GM12878 (cell line): ENCODE results near the gene HINT1. TPM values are rescaled to one million over a fixed set of nuclear protein-coding genes. Genes with fewer than 3 reads are reported as not detected.
"Not testable (repeated sequence)": the region's sequence is repeated elsewhere in the genome, so short reads cannot be mapped to it uniquely, and the experiment has no call there.

Experiments used
- ATAC-seq: fragments of 200-7000 bp; cut with Tn5 transposase; 3 replicates; pipeline ENCODE4 v1.9.1; 2020; ENCODE audit warnings: mild to moderate bottlenecking, moderate library complexity
- BruUV-seq: library from RNA; stranded (reverse); fragments of 400-500 nt; replicated peaks from 2 replicates; lab custom pipeline; 2021; lab: Mats Ljungman, UMichigan
- CTCF ChIA-PET: fragments of 300-600 bp; sonication (Branson Sonifier 250); formaldehyde crosslinking; extraction: SDS; loops from one replicate; lab custom pipeline; 2021; ENCODE audit warnings: inconsistent platforms; lab: Yijun Ruan, JAX
- POLR2A ChIA-PET: fragments of 350-600 bp; formaldehyde crosslinking; extraction: SDS; loops from one replicate; lab custom pipeline; 2021; ENCODE audit warnings: inconsistent platforms; lab: Charles Lee
- RAD21 ChIA-PET: fragments of 300-600 bp; sonication (Branson Sonifier 250); formaldehyde crosslinking; loops from one replicate; lab custom pipeline; 2023; ENCODE audit warnings: antibody characterized with exemption; ENCODE audit not compliant: unreplicated experiment; lab: Charles Lee
- SMC1A ChIA-PET: fragments of 300-600 bp; sonication (Branson Sonifier 250); formaldehyde crosslinking; loops from one replicate; lab custom pipeline; 2023; ENCODE audit not compliant: unreplicated experiment, uncharacterized antibody; lab: Charles Lee
- DNase-seq: peaks from one replicate; pipeline ENCODE4 v3.0.0-alpha.2; 2011; ENCODE audit warnings: low read depth, low spot score
- FAIRE-seq: peaks from 3 replicates; lab custom pipeline; 2011; peaks lifted over from hg19 to GRCh38; lab: Jason Lieb, UNC
- H2AFZ ChIP-seq: 2 replicates; pipeline ENCODE4 v1.6.0; 2011; ENCODE audit warnings: low read depth, low read length, control low read depth; ENCODE audit not compliant: control insufficient read depth
- H3K27ac ChIP-seq: 2 replicates; pipeline ENCODE4 v1.5.1; 2011; ENCODE audit warnings: control low read depth; ENCODE audit not compliant: control insufficient read depth, insufficient read depth
- H3K27me3 ChIP-seq, 2 experiments: replicated peaks in 1 of 2; 2 replicates each; pipeline versions ENCODE4 v1.6.0 to v1.6.1; 2011; ENCODE audit warnings: low read length in 1 of 2; ENCODE audit not compliant: control insufficient read depth in 2 of 2, insufficient read depth in 2 of 2
- H3K36me3 ChIP-seq, 2 experiments: 2 replicates each; pipeline ENCODE4 v1.5.1; 2011; ENCODE audit warnings: low read length in 1 of 2; ENCODE audit not compliant: control insufficient read depth in 2 of 2, insufficient read depth in 2 of 2
- H3K4me1 ChIP-seq: 2 replicates; pipeline ENCODE4 v1.6.1; 2011; ENCODE audit warnings: mild to moderate bottlenecking, low read length, moderate library complexity, mixed read lengths; ENCODE audit not compliant: control insufficient read depth, insufficient read depth
- H3K4me2 ChIP-seq: 2 replicates; pipeline ENCODE4 v1.6.0; 2011; ENCODE audit warnings: control low read depth; ENCODE audit not compliant: control insufficient read depth, insufficient read depth
- H3K4me3 ChIP-seq: fragments of 200-600 bp; sonication (generic); 2 replicates; pipeline ENCODE4 v1.5.1; 2016
- H3K79me2 ChIP-seq: 2 replicates; pipeline ENCODE4 v1.6.0; 2011; ENCODE audit warnings: low read length; ENCODE audit not compliant: control insufficient read depth, insufficient read depth
- H3K9ac ChIP-seq: 2 replicates; pipeline ENCODE4 v1.8.0; 2011; ENCODE audit warnings: low read length, control low read depth, mixed read lengths; ENCODE audit not compliant: control insufficient read depth, insufficient read depth
- H3K9me3 ChIP-seq: replicated peaks from 3 replicates; pipeline ENCODE4 v1.5.1; 2011; ENCODE audit warnings: mild to moderate bottlenecking, low read length; ENCODE audit not compliant: control insufficient read depth, insufficient read depth
- H4K20me1 ChIP-seq: 2 replicates; pipeline ENCODE4 v1.6.0; 2011; ENCODE audit not compliant: control insufficient read depth, insufficient read depth
- FOXM1 ChIP-seq: IDR thresholded peaks from 2 replicates; pipeline ENCODE4 v1.6.1; 2012; ENCODE audit warnings: low read depth, mild to moderate bottlenecking, inconsistent platforms, low read length, moderate library complexity
- LARP7 ChIP-seq: fragments of 450-650 bp; IDR thresholded peaks from 2 replicates; pipeline ENCODE4 v1.6.1; 2017; ENCODE audit warnings: mild to moderate bottlenecking
- NFIC ChIP-seq: IDR thresholded peaks from 2 replicates; pipeline ENCODE4 v1.6.1; 2012; ENCODE audit warnings: low read depth, mild to moderate bottlenecking, inconsistent platforms, low read length, moderate library complexity
- NR2C2 ChIP-seq: IDR thresholded peaks from 2 replicates; pipeline ENCODE4 v1.6.1; 2011; ENCODE audit warnings: borderline replicate concordance, low read depth; ENCODE audit not compliant: control insufficient read depth, insufficient read length
- NR2F1 ChIP-seq: fragments of 450-650 bp; conservative IDR thresholded peaks from 2 replicates; pipeline ENCODE4 v1.6.1; 2017; ENCODE audit warnings: mild to moderate bottlenecking
- POLR2A ChIP-seq: IDR thresholded peaks from 2 replicates; pipeline ENCODE4 v1.6.1; 2011; ENCODE audit warnings: low read depth, mild to moderate bottlenecking, low read length
- SIN3A ChIP-seq: IDR thresholded peaks from 2 replicates; pipeline ENCODE4 v1.6.1; 2012; ENCODE audit warnings: low read depth, low read length, improper control_type of control experiment
- SIX5 ChIP-seq: IDR thresholded peaks from 2 replicates; pipeline ENCODE4 v1.6.1; 2011; ENCODE audit warnings: mild to moderate bottlenecking, low read depth, low read length, moderate library complexity; ENCODE audit not compliant: severe bottlenecking
- SREBF1 ChIP-seq: IDR thresholded peaks from 2 replicates; pipeline ENCODE4 v1.6.1; 2012; ENCODE audit warnings: mild to moderate bottlenecking, low read length
- SRF ChIP-seq, 2 experiments: IDR thresholded peaks; 2 replicates each; pipeline ENCODE4 v1.6.1; 2011; ENCODE audit warnings: low read depth in 2 of 2, low read length in 2 of 2, mild to moderate bottlenecking in 1 of 2, moderate library complexity in 1 of 2
- TAF1 ChIP-seq: IDR thresholded peaks from 2 replicates; pipeline ENCODE4 v1.6.1; 2011; ENCODE audit warnings: mild to moderate bottlenecking, low read depth, low read length, borderline replicate concordance
- ZNF592 ChIP-seq: fragments of 450-650 bp; IDR thresholded peaks from 2 replicates; pipeline ENCODE4 v1.6.1; 2017; ENCODE audit warnings: mild to moderate bottlenecking, moderate library complexity
- WGBS: methylation state at CpG from one replicate; pipeline ENCODE4 v1.1.6; 2016; ENCODE audit warnings: low lambda C conversion rate; ENCODE audit not compliant: insufficient replicate concordance, insufficient coverage; ENCODE audit errors: missing lambda C conversion rate; 5-methylcytosine and 5-hydroxymethylcytosine counted together
- in situ Hi-C: fragments of 300-500 bp; cut with MboI; formaldehyde crosslinking; loops from 9 replicates; pipeline ENCODE4 v1.14.3; 2018; ENCODE audit warnings: mixed read lengths
- intact Hi-C: fragments of 100-400 bp; cut with micrococcal nuclease; formaldehyde crosslinking; loops from one replicate; pipeline ENCODE4 v1.14.2; 2022; ENCODE audit not compliant: unreplicated experiment
- polyA plus RNA-seq, 11 experiments: library from polyadenylated mRNA; depleted of rRNA in 4 of 11; unstranded in 6 of 11; stranded (reverse) in 5 of 11; fragments of >200 nt; fragmentation: Nextera tagmentation in 4 of 11; fragmentation: Illumina TruSeq in 1 of 11; extraction: Ambion mirVana in 4 of 11; extraction: Trizol in 1 of 11; gene quantifications; 1 replicate in 1 of 11; 2 replicates in 10 of 11; pipeline versions ENCODE4 v1.2.1 to v1.2.3, GENCODE V29; 2011 to 2016; ENCODE audit warnings: inconsistent platforms in 2 of 11, missing spikeins in 2 of 11, low read depth in 1 of 11
- total RNA-seq, 4 experiments: library from RNA; depleted of rRNA in 3 of 4; stranded (reverse); fragments of >200 nt in 3 of 4; fragmentation: Illumina TruSeq in 1 of 4; extraction: Trizol in 1 of 4; gene quantifications; 2 replicates each; pipeline versions ENCODE4 v1.2.1 to v1.2.3, GENCODE V29; 2013 to 2021
- TF ChIP-seq, protein P1 (sequence below): IDR thresholded peaks from 2 replicates; pipeline ENCODE4 v1.6.1; 2011; ENCODE audit warnings: low read depth, mild to moderate bottlenecking, low read length, moderate library complexity, borderline replicate concordance; ENCODE audit errors: extremely low read depth

HINT1 gene
- total and polyA plus RNA-seq, 10 of the 15 experiments (the other 5 are each of a cell fraction or from before 2014, with no cell fraction given) = 253 to 997 (median 562) TPM

- Histone ChIP-seq H3K27me3 (no peaks in the 10 kb centered on the region), H4K20me1 (no peaks in the 10 kb centered on the region), H3K27ac (no peak overlapping the region), H3K36me3 (no peaks in the 10 kb centered on the region), H3K9ac (no peak overlapping the region), H2AFZ (no peak overlapping the region), H3K9me3 (no peaks in the 10 kb centered on the region), H3K4me3 (no peak overlapping the region), H3K4me2 (no peak overlapping the region), H3K4me1 (no peaks in the 10 kb centered on the region), H3K79me2 (no peaks in the 10 kb centered on the region)
- WGBS = 84% methylated on average over 5 of the region's 5 CpGs
- FAIRE-seq (no peak), DNase-seq (no peak), ATAC-seq (no peak)
- in situ Hi-C loops (no loop called here), intact Hi-C loops (no loop called here)
- ChIA-PET RAD21 (no interaction called here), POLR2A (no interaction called here), SMC1A (interaction anchor here (1.0 to 1.3 kb wide), 4 partner anchors 13 to 23 kb away, joined by 3 to 4 read pairs (median 4); no protein-coding TSS in a partner anchor), CTCF (no interaction called here)
- no TSS peak for BruUV-seq
- TF ChIP-seq LARP7 (no peak), SIX5 (no peak), ZNF592 (no peak), SRF (IDR thresholded peaks at IDR 0.05; ENCODE audit: low read depth in 2 of 2, low read length in 2 of 2) (no peak), POLR2A (no peak), NR2C2 (no peak), FOXM1 (no peak), NFIC (no peak), SREBF1 (no peak), SIN3A (no peak), TAF1 (no peak), NR2F1 (no peak)
- TF ChIP-seq, protein P1, sequence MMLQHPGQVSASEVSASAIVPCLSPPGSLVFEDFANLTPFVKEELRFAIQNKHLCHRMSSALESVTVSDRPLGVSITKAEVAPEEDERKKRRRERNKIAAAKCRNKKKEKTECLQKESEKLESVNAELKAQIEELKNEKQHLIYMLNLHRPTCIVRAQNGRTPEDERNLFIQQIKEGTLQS = no peak
Measured at GRCh38 chr5:131194725-131195124, 29.7 kb upstream of the HINT1 start.

DNA sequence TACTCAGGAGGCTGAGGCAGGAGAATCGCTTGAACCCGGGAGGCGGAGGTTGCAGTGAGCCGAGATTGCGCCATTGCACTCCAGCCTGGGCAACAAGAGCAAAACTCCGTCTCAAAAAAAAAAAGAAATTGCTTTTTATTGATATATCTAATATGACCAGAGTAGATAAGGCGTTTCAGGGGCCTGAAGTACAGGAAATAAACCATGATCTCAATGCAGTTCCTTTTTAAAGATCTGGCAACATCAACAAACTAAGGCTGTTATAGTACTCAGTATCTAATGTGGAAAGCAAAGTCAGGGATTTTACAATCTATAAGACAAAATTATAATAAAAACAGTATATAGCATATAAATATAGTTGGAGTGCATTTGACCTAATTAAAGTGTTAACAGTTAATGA, 28.8 kb upstream of the HINT1 start:
- ChIA-PET SMC1A (interaction anchor here (0.9 to 1.0 kb wide), 2 partner anchors 22 to 87 kb away, joined by 3 to 4 read pairs; no protein-coding TSS in a partner anchor), CTCF (interaction anchor here (0.7 kb wide), 1 partner anchor 1006 kb away, joined by 3 read pairs; no protein-coding TSS in a partner anchor)
- DNase-seq, H3K79me2 ChIP-seq, H3K27me3 ChIP-seq, intact Hi-C loops, BruUV-seq, H3K4me3 ChIP-seq, H3K36me3 ChIP-seq, H3K27ac ChIP-seq, H3K9me3 ChIP-seq, RAD21 ChIA-PET, H3K4me2 ChIP-seq, in situ Hi-C loops, H2AFZ ChIP-seq, ATAC-seq, FAIRE-seq, H3K9ac ChIP-seq, POLR2A ChIA-PET, H3K4me1 ChIP-seq, H4K20me1 ChIP-seq: not testable (repeated sequence)
- 73% methylated on average over 7 of the region's 7 CpGs for WGBS
